H1 (cell line): ENCODE results near the gene MIPOL1. TPM values are rescaled to one million over a fixed set of nuclear protein-coding genes. Genes with fewer than 3 reads are reported as not detected.

ENCODE experiments used
- CTCF ChIA-PET: fragments of 300-600 bp; sonication (Branson Sonifier 250); formaldehyde crosslinking; loops from one replicate; lab custom pipeline; 2021; ENCODE audit not compliant: partially characterized antibody; lab: Charles Lee
- POLR2A ChIA-PET: fragments of 300-600 bp; sonication (Branson Sonifier 250); formaldehyde crosslinking; loops from one replicate; lab custom pipeline; 2021; ENCODE audit warnings: inconsistent platforms; ENCODE audit not compliant: partially characterized antibody; lab: Charles Lee
- DNase-seq, 2 experiments: peaks; one replicate each; pipeline versions ENCODE4 v3.0.0 to v3.0.0-alpha.2; 2010 to 2022; ENCODE audit warnings: low spot score in 2 of 2, low read depth in 1 of 2, mixed read lengths in 1 of 2
- FAIRE-seq: peaks from 2 replicates; lab custom pipeline; 2011; peaks lifted over from hg19 to GRCh38; lab: Jason Lieb, UNC
- H2AFZ ChIP-seq: 2 replicates; pipeline ENCODE4 v1.8.1; 2012; ENCODE audit warnings: low read length, inconsistent platforms
- H2AK5ac ChIP-seq: 2 replicates; pipeline ENCODE4 v1.6.1; 2013; ENCODE audit warnings: low read depth, low read length
- H2BK120ac ChIP-seq: replicated peaks from 2 replicates; pipeline ENCODE3; 2013; ENCODE audit warnings: low read depth, low read length, inconsistent platforms
- H2BK12ac ChIP-seq: 2 replicates; pipeline ENCODE4 v1.6.1; 2013; ENCODE audit warnings: low read depth, low read length
- H2BK15ac ChIP-seq: 2 replicates; pipeline ENCODE4 v1.6.1; 2013; ENCODE audit warnings: low read length
- H2BK20ac ChIP-seq: 2 replicates; pipeline ENCODE4 v1.6.1; 2013; ENCODE audit warnings: low read length
- H2BK5ac ChIP-seq: 2 replicates; pipeline ENCODE4 v1.6.1; 2013; ENCODE audit warnings: low read depth, low read length
- H3K14ac ChIP-seq: 2 replicates; pipeline ENCODE4 v1.6.1; 2013; ENCODE audit warnings: inconsistent platforms; ENCODE audit not compliant: insufficient read length
- H3K18ac ChIP-seq: 2 replicates; pipeline ENCODE4 v1.6.1; 2013; ENCODE audit warnings: low read length; ENCODE audit errors: extremely low read depth
- H3K23ac ChIP-seq: 2 replicates; pipeline ENCODE4 v1.6.1; 2013; ENCODE audit warnings: inconsistent platforms; ENCODE audit not compliant: insufficient read length
- H3K23me2 ChIP-seq: 2 replicates; pipeline ENCODE4 v1.6.1; 2013; ENCODE audit warnings: low read depth, low read length
- H3K27ac ChIP-seq: 2 replicates; pipeline ENCODE4 v1.6.1; 2011; ENCODE audit warnings: low read depth, low read length, inconsistent platforms
- H3K27me3 ChIP-seq, 4 experiments: replicated peaks in 1 of 4; 1 replicate in 1 of 4; 2 replicates in 3 of 4; pipeline versions ENCODE4 v1.6.1 to v1.8.1; 2011 to 2013; ENCODE audit warnings: low read length in 3 of 4, mild to moderate bottlenecking in 3 of 4, inconsistent platforms in 2 of 4, mixed read lengths in 2 of 4, moderate library complexity in 1 of 4; ENCODE audit not compliant: control insufficient read depth in 3 of 4, insufficient read depth in 3 of 4; ENCODE audit errors: extremely low read depth in 1 of 4
- H3K36me3 ChIP-seq, 4 experiments: 2 replicates each; pipeline versions ENCODE4 v1.6.1 to v1.8.1; 2011 to 2013; ENCODE audit warnings: mild to moderate bottlenecking in 4 of 4, low read length in 3 of 4, moderate library complexity in 2 of 4, control low read depth in 1 of 4, inconsistent platforms in 1 of 4; ENCODE audit not compliant: insufficient read depth in 4 of 4, control insufficient read depth in 2 of 4
- H3K4ac ChIP-seq: replicated peaks from 2 replicates; pipeline ENCODE3; 2013; ENCODE audit warnings: low read length, low read depth, mixed read lengths, inconsistent platforms; ENCODE audit not compliant: insufficient read length
- H3K4me1 ChIP-seq, 4 experiments: replicated peaks in 1 of 4; 1 replicate in 1 of 4; 2 replicates in 3 of 4; pipeline versions ENCODE4 v1.6.1 to v1.8.1; 2011 to 2013; ENCODE audit warnings: low read length in 3 of 4, inconsistent platforms in 2 of 4, mixed read lengths in 1 of 4; ENCODE audit not compliant: insufficient read depth in 4 of 4, control insufficient read depth in 3 of 4
- H3K4me2 ChIP-seq, 2 experiments: 2 replicates each; pipeline versions ENCODE4 v1.6.1 to v1.8.1; 2011 to 2013; ENCODE audit warnings: low read depth in 2 of 2, low read length in 2 of 2, control low read depth in 1 of 2, inconsistent platforms in 1 of 2, mild to moderate bottlenecking in 1 of 2; ENCODE audit not compliant: insufficient read depth in 1 of 2
- H3K4me3 ChIP-seq, 4 experiments: fragments of 200-600, 300-600 bp in 1 of 4; sonication (generic), shearing (Covaris generic), sonication (Bioruptor Twin) in 1 of 4; 2 replicates each; pipeline versions ENCODE4 v1.5.1 to v1.8.1; 2011 to 2016; ENCODE audit warnings: low read length in 4 of 4, low read depth in 3 of 4, control low read depth in 2 of 4, inconsistent platforms in 2 of 4, mild to moderate bottlenecking in 2 of 4, mixed read lengths in 1 of 4, moderate library complexity in 1 of 4; ENCODE audit not compliant: insufficient read depth in 2 of 4; ENCODE audit errors: extremely low read depth in 1 of 4
- H3K56ac ChIP-seq: replicated peaks from 2 replicates; pipeline ENCODE3; 2013; ENCODE audit warnings: low read depth, mild to moderate bottlenecking, mixed read lengths, low read length, inconsistent platforms; ENCODE audit not compliant: insufficient read length
- H3K79me1 ChIP-seq: 2 replicates; pipeline ENCODE4 v1.6.1; 2013; ENCODE audit warnings: low read depth, low read length, control low read depth
- H3K79me2 ChIP-seq, 2 experiments: 2 replicates each; pipeline versions ENCODE4 v1.6.1 to v1.8.1; 2012 to 2013; ENCODE audit warnings: low read length in 2 of 2, mild to moderate bottlenecking in 2 of 2, inconsistent platforms in 1 of 2; ENCODE audit not compliant: insufficient read depth in 2 of 2, control insufficient read depth in 1 of 2
- H3K9ac ChIP-seq, 4 experiments: replicated peaks in 1 of 4; 1 replicate in 1 of 4; 2 replicates in 3 of 4; pipeline versions ENCODE4 v1.6.1 to v1.8.1; 2011 to 2013; ENCODE audit warnings: low read depth in 3 of 4, low read length in 3 of 4, control low read depth in 2 of 4, mild to moderate bottlenecking in 2 of 4, moderate library complexity in 2 of 4, inconsistent platforms in 1 of 4; ENCODE audit errors: extremely low read depth in 1 of 4
- H3K9me3 ChIP-seq, 2 experiments: 2 replicates each; pipeline versions ENCODE4 v1.6.1 to v1.8.1; 2012 to 2013; ENCODE audit warnings: mild to moderate bottlenecking in 2 of 2, moderate library complexity in 2 of 2, control low read depth in 1 of 2, inconsistent platforms in 1 of 2, low read depth in 1 of 2, low read length in 1 of 2, mixed read lengths in 1 of 2; ENCODE audit not compliant: insufficient read depth in 2 of 2
- H4K20me1 ChIP-seq, 2 experiments: replicated peaks in 1 of 2; 2 replicates each; pipeline versions ENCODE3 to v1.8.1; 2011 to 2013; ENCODE audit warnings: inconsistent platforms in 2 of 2, low read length in 2 of 2, mild to moderate bottlenecking in 1 of 2; ENCODE audit not compliant: insufficient read depth in 2 of 2, control insufficient read depth in 1 of 2
- H4K5ac ChIP-seq: 2 replicates; pipeline ENCODE4 v1.6.1; 2013; ENCODE audit warnings: low read length, low read depth, mixed read lengths, inconsistent platforms; ENCODE audit not compliant: insufficient read length
- H4K8ac ChIP-seq: 2 replicates; pipeline ENCODE4 v1.8.0; 2013; ENCODE audit warnings: mild to moderate bottlenecking, moderate library complexity, low read length, inconsistent platforms; ENCODE audit not compliant: insufficient read depth; ENCODE audit errors: extremely low read depth
- H4K91ac ChIP-seq: replicated peaks from 2 replicates; pipeline ENCODE3; 2013; ENCODE audit warnings: low read length, mixed read lengths, inconsistent platforms; ENCODE audit not compliant: insufficient read length
- EP300 ChIP-seq, 2 experiments: IDR thresholded peaks; 1 replicate in 1 of 2; 2 replicates in 1 of 2; pipeline ENCODE4 v1.6.1; 2011 to 2012; ENCODE audit warnings: low read depth in 2 of 2, low read length in 2 of 2, mild to moderate bottlenecking in 2 of 2, borderline replicate concordance in 1 of 2, inconsistent platforms in 1 of 2, moderate library complexity in 1 of 2
- RFX5 ChIP-seq: IDR thresholded peaks from 2 replicates; pipeline ENCODE4 v1.6.1; 2011; ENCODE audit warnings: low read depth, low read length, improper control_type of control experiment, borderline replicate concordance
- TCF12 ChIP-seq: IDR thresholded peaks from 2 replicates; pipeline ENCODE4 v1.6.1; 2011; ENCODE audit warnings: low read depth, mild to moderate bottlenecking, low read length
- WGBS, 2 experiments: shearing (Covaris generic) in 1 of 2; methylation state at CpG; one replicate each; pipeline versions ENCODE4 v1.1.6 to v1.1.7; 2013 to 2015; ENCODE audit warnings: low lambda C conversion rate in 2 of 2, mixed read lengths in 2 of 2, inconsistent platforms in 1 of 2, low coverage in 1 of 2, missing lambda C conversion rate in 1 of 2; ENCODE audit not compliant: insufficient replicate concordance in 2 of 2, insufficient coverage in 1 of 2, insufficient read length in 1 of 2; ENCODE audit errors: extremely low coverage in 1 of 2, missing lambda C conversion rate in 1 of 2; 5-methylcytosine and 5-hydroxymethylcytosine counted together
- polyA plus RNA-seq, 7 experiments: library from polyadenylated mRNA; depleted of rRNA in 3 of 7; stranded (reverse) in 5 of 7; unstranded in 2 of 7; fragments of >200 nt in 5 of 7; fragments of 200-250 nt in 2 of 7; gene quantifications; 1 replicate in 5 of 7; 2 replicates in 1 of 7; 4 replicates in 1 of 7; pipeline versions ENCODE4 v1.2.1 to v1.2.3, GENCODE V29; 2011 to 2013; ENCODE audit warnings: missing spikeins in 2 of 7, mixed read lengths in 2 of 7
- total RNA-seq: library from RNA; stranded (reverse); fragmentation: NEBNext Ultra II Directional; extraction: Animal tissue kit (Norgen Biotek cat#: 25700); gene quantifications from 2 replicates; pipeline ENCODE4 v1.2.1, GENCODE V29; 2021

Gene MIPOL1
- total and polyA plus RNA-seq, 2 of the 8 experiments (the other 6 are each of a cell fraction or from before 2014, with no cell fraction given): 2.8 to 23.9 TPM

DNA sequence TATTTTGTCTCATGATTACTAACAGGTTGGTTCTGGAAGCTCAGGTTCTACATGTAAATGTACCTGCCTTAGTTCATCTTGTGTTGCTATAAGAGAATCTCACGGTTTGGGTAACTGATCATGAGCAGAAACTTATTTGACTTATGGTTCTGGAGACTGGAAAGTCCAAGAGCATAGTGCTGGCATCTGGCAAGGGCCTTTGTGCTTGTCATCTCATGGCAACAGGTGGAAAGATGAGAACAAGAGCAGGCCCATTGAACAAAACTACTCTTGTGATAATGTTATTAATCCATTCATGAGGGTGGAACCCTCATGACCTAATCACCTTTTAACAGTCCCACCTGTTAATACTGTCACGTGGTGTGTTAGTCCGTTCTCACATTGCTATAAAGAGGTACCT, 23.3 kb downstream of the MIPOL1 start:
- H3K9me3 ChIP-seq: peaks cover 21 to 27% of the 10 kb centered on the region in 2 experiments
- H2BK20ac ChIP-seq: no peak overlapping the region
- no peak overlapping the region for H3K23ac ChIP-seq
- no peak overlapping the region for H3K9ac ChIP-seq
- no peak overlapping the region for H3K4ac ChIP-seq
- H4K20me1 ChIP-seq: no peaks in the 10 kb centered on the region
- H4K5ac ChIP-seq: no peak overlapping the region
- H3K27ac ChIP-seq: no peak overlapping the region
- 92% methylated on average over 3 of the region's 3 CpGs; no CpG with 5 or more reads in 1 of the 2 experiments for WGBS, 2 experiments
- no peak overlapping the region for H4K91ac ChIP-seq
- H3K4me3 ChIP-seq: no peak overlapping the region
- H3K18ac ChIP-seq: no peak overlapping the region
- H2AFZ ChIP-seq: no peak overlapping the region
- ChIA-PET POLR2A (no interaction called here), CTCF (interaction anchor here (2.4 kb wide), 1 partner anchor 10 kb away, joined by 14 read pairs; no protein-coding TSS in a partner anchor)
- H3K36me3 ChIP-seq: peaks cover 0 to 17% (median 1%) of the 10 kb centered on the region in 4 experiments; a peak in 2 of 8 replicates
- no peaks in the 10 kb centered on the region for H3K27me3 ChIP-seq
- no peak overlapping the region for H3K4me2 ChIP-seq
- no peak overlapping the region for H2BK5ac ChIP-seq
- H3K79me1 ChIP-seq: no peaks in the 10 kb centered on the region
- no peak overlapping the region for H3K56ac ChIP-seq
- no peaks in the 10 kb centered on the region for H3K4me1 ChIP-seq
- H2AK5ac ChIP-seq: no peak overlapping the region
- no peaks in the 10 kb centered on the region for H3K23me2 ChIP-seq
- no peak overlapping the region for H2BK120ac ChIP-seq
- no peak overlapping the region for H4K8ac ChIP-seq
- no peak for TF ChIP-seq EP300 (IDR thresholded peaks at IDR 0.05; ENCODE audit: borderline replicate concordance in 1 of 2, low read depth in 2 of 2, low read length in 2 of 2)
- no peak for TF ChIP-seq TCF12
- no peak for TF ChIP-seq RFX5
- FAIRE-seq (no peak), DNase-seq (no peak)
- no peaks in the 10 kb centered on the region for H3K79me2 ChIP-seq
- no peak overlapping the region for H2BK15ac ChIP-seq
- H2BK12ac ChIP-seq: no peak overlapping the region
- no peak overlapping the region for H3K14ac ChIP-seq
